GM13976 (cell line): Measurements from ENCODE around the gene LRRC27.

Experiments used
- DNase-seq: peaks from one replicate; pipeline ENCODE4 v3.0.0; 2012; ENCODE audit warnings: low spot score
- CTCF ChIP-seq: IDR thresholded peaks from 2 replicates; pipeline ENCODE4 v1.5.1; 2012; ENCODE audit warnings: borderline replicate concordance, mild to moderate bottlenecking; ENCODE audit not compliant: insufficient read depth; ENCODE audit errors: extremely low read depth, missing control alignments, control extremely low read depth
- in situ Hi-C: fragments of 300-500 bp; cut with MboI; formaldehyde crosslinking; loops from one replicate; pipeline ENCODE4 v1.12.0; 2022; ENCODE audit warnings: low sequenced_read_pairs, mixed read lengths, inconsistent platforms; ENCODE audit not compliant: unreplicated experiment

LRRC27 gene

DNA sequence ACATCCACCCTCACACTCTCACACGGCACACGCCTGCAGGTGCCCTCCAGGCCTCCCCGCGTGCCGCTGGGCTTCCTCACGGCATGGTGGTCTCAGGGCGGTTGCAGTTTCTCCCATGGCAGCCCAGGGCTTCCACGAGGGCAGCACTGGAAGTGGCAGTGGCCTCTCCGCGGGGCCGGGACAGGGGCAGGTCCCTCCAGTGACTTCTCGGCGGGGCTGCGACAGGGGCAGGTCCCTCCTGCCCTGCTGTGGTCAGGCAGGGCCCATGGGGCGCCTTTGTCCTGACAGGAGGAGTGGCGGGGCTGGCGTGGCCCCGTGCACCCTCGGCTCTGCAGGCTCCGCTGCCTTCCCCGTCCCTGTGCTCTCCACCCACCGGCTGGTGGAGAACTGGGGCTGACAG lies 84.0 kb downstream of the LRRC27 start:
- TF ChIP-seq CTCF = no peak
- DNase-seq = no peak
- in situ Hi-C loops = no loop called here

- no peak for DNase-seq
Measured at GRCh38 chr10:132416566-132417256, 84.7 kb downstream of the LRRC27 start.

DNA sequence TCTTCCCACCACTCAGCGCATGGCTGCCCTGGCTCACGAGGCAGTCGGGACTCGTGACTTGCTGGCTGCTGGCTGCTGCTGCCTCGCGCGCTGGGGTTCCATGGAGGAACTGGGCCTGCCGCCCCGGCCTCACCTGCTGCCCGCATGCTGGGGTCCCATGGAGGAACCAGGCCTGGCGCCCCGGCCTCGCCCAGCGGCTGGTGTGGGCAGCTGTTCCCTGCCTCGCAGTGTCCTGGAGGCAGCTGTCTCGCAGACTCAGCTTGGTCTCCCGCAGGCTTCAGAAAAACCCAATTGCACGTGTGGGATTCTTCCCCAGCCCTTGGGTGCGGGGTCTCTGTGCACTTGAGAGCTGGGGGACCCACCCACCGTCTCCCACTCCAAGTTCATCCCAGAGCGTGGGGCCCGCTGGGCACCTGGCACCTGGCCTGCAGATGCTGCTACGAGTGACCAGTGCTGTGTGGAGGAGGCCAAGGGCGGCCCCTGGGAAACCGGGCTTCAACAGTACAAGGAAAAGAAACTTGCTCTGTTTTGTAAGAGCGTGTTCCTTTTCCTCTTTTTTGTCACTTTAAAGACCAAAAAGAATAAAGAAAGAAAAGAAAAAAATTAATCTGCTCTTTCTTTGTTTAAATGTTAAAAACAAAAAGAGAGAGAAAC lies 85.4 kb downstream of the LRRC27 start:
- in situ Hi-C loops = no loop called here
- TF ChIP-seq CTCF = no peak
- DNase-seq = no peak

More at GRCh38 chr10:132416566-132417256, 84.7 kb downstream of the LRRC27 start:
- in situ Hi-C loops = no loop called here
- TF ChIP-seq CTCF = no peak

DNA sequence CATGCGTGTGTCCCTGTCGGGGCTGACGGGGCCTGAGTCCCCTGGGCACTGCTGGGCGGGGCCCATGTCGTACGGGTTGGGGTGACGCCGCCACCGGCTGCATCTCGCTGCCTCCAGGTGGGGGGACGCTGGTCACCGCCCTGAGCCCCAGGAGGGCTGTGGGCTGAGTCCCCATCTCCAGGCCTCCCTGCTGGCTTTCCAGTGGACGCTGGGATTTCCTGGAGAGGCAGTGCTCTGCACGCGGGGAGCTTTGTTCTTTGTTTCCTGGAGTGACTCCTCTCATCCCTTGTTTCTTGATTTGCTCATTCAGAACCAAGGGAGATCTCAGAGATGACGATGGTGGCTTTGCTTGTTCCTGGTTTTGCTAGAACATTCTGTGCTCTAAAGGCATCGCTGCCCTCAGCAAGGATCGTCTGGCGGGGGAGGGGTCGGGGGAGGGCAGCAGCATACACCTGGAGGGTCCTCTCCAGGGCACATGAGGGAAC lies 86.0 kb downstream of the LRRC27 start:
- in situ Hi-C loops = no loop called here
- no peak for DNase-seq
- TF ChIP-seq CTCF = no peak

DNA sequence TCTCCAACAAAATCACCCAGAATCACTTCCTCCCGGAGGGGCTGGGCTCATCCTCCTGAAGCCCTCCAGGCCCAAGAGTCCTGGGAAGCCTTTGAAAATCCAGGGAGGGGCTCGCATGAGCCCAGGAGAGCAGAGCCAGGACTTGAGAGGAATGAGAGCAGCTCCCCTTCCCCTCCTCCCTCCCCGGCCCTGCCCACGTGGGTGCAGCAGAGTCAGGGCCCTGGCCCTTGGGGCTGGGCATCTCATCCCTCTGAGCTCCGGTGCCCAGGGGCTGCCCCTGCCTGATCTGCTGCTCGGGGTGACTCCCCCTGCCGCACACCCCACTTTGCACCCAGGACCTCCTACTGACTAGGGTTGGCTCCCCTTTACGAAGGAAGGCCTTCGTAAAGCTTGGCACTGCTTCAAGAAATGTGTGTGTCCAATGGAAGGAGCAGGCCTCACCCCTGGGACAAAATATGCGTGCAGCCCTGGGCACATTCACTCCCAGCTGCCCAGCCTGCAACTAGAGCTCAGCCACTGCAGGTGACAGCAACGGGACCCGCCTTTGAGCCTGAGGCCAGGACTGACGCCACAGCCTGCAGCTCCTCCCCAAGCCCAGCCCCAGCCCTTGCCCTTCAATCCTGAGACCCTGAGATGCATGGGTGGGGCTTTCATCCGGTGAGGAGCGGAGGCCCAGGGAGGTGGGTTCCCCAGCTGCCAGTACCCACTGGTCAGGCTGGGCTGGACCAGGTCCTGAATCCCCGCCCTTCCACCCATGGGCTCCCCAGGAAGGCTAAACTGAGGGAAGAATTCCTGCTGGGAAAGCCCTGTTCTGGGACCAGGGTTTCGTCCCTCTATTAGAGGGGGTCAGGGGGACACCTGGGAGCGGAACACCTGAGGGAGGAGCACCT lies 86.8 kb downstream of the LRRC27 start:
- TF ChIP-seq CTCF = no peak
- DNase-seq = no peak
- in situ Hi-C loops = no loop called here
